GM18502 (cell line): Measurements from ENCODE around the gene CDC16.
"Not testable (repeated sequence)": the region's sequence is repeated elsewhere in the genome, so short reads cannot be mapped to it uniquely, and the experiment has no call there.

Source experiments
- ATAC-seq: cut with Tn5 transposase; IDR thresholded peaks from one replicate; pipeline ENCODE4 v1.9.1; 2021; ENCODE audit warnings: mild to moderate bottlenecking; ENCODE audit not compliant: unreplicated experiment, poor library complexity

Gene CDC16

DNA sequence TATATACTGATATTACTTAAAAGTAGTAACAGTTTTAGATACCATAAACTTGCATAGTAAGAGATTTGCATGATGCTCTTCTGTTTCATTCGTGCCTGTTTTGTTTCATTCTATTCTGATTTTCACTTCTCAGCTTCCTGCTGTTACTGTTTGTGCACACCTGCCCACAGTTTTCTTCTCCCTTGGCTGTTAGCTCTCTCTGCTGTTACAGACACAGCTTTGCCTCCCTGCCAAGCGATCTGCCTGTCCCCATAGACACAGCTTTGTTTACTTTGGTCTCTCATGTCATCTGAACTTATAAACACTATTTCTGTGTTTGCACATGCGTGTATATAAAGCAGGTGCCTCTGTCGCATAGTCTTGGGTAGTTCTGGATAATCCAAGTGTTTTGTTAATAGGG, 25.3 kb downstream of the CDC16 start:
- ATAC-seq = no peak

DNA sequence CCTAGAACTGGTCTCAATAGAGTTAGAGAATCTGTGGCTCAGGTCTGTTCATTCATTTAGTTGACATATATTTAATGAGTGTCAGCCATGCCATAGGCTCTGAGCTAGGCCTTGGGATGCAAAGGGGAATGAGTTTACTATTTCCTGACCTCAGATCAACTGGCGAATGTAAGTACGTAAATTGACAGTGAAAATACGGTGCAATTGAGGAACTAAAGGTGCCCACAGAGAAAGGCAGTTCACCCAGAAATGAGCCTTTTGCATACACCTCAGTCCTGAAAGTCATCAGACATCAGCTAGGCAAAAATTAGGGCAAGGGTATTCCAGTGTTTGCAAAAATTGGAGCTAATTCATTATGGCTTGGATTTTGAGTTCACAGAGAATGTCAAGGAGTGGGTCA, 26.1 kb downstream of the CDC16 start:
- ATAC-seq = no peak

DNA sequence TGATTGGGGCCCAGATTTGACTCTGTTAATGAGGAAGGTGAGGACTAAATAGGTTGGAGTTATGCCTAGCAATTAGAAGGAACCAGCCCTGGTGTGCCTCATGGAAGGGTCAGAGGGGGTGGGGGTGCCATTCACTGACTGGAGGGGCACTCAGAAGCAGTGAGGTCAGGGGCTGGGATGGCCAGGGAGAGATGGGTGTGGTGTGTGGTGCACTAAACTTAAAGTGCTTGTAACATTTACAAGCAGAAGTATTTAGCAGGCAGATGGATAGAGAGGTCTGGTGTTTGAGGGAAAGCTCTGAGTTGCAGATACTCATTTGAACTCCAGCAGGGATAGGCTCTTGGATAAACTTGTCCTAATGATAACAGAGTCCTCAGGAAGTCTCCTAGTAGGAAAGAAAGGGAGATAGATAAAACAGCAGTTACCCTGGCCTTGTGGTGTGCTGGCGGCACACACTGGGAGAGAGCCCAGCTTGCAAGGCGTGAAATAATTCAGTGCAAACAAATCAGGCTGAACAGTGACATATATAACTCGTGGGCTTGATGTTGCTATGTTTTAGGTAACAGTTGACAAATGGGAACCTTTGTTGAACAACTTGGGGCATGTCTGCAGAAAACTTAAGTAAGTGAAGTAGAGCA, 26.8 kb downstream of the CDC16 start:
- ATAC-seq = no peak

DNA sequence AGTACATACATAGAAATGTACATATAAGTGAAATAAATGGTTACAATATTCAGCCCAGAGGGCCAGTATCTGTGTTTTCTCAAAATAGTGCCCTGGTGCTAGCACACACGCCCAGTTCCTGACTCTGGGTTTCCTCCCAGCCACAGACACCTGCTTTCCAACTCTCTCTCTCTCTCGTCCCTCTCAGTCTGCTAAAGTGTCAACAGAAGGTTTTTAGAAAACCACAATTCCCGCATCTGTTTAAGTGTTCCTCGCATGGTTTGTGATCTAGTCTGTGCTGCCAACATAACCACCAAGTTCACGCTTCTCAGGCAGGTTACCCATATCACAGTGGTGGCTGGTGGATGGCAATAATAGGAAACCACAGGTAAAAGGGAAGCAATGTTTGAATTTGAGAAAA, 28.9 kb downstream of the CDC16 start:
- no peak for ATAC-seq

DNA sequence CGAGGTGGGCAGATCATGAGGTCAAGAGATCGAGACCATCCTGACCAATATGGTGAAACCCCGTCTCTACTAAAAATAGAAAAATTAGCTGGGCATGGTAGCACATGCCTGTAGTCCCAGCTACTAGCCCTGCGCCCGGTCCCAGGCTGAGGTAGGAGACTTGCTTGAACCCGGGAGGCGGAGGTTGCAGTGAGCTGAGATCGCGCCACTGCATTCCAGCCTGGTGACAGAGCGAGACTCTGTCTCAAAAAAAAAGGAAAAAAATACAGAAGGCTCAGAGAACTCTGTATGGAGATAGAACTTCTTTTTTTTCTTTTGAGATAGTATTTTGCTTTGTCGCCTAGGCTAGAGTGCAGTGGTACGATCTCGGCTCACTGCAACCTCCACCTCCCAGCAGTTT, 29.6 kb downstream of the CDC16 start:
- ATAC-seq = not testable (repeated sequence)

DNA sequence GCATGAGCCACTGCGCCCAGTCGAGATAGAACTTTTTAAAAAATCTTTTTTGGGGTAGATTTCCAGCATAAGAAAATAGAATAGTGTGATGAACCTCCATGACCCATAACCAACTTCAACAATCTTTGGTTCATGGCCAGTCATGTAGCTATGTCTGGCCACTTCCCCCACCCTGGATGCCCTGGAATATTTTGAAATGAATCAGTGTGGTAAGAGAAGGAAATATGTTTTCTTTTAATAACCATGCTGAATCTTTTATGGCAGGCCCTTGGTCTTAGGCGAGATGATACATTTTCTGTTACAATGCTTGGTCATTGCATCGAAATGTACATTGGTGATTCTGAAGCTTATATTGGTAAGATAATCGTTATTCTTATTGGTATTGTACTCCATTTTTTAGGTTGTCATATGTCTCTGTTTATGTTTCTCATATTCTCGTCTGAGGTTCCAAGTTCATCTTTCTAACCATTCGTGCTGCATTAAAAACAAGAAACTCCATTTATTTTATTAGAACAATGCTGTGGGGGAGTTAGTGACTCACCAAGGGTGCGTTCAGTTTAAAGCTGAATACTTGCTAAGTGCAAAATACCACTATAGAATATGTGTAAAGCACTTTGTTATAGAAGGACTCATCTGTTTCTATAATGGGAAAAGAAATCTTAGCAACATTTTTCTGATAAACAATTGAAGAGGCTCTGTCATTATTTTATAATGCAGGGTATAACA, 30.4 kb downstream of the CDC16 start:
- ATAC-seq = no peak

DNA sequence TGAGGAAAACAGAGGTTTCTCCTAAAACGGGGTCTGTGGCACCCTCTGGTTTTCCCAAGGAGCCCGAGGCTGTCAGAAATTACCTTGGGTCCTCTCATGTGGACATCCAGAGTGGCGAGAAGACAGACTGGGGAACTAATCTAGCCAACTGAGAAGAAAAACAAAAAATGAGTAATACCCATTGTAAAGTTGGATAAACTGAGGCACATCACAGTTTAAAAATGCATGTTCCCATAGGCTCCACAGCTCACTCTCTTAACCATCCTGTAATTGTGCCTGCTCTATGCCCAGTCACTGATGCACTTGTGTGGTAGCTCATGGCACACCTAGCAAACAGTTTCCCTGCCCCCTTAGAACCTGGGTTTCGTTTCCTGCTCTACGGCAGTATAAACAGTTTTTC, 31.5 kb downstream of the CDC16 start:
- no peak for ATAC-seq

DNA sequence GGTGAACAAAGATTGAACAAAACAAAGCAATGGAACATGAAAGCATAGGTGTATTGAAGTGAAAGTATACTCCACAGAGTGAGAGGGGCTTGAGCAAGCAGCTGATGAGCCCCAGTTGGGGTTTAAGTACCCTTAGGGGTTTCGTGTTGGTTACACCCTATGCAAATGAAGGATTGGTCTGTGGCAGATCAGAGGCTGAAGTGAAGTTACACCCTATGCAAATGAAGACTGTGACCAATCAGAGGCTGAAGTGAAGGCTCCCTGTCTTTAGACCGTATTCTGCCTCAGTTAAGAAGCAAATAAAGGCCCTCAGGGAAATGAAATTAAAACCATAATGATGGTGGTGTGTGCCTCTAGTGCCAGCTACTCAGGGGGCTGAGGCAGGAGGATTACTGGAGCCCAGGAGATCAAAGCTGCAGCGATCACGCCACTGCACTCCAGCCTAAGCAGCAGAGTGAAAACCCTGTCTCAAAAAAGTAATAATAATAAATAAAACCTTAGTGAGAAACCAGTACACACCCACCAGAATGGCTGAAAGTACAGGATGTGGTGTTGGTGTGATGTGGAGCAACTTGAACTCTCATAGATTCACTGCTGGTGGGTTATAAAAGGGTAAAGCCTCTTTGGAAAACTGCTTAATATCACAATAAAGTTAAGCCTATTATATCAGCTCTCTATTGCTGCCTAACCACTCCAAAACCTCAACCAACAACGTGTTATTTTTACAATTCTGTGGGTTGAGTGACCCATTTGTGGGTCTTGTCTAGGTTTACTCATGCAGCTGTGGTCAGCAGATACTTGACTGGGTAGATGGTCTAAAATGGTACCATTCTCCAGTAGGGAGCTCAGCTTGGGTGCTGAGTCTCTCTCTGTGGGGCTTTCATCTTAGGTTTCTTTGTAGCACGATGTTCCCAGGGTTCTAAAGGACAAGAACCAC, 33.9 kb downstream of the CDC16 start:
- ATAC-seq = no peak

DNA sequence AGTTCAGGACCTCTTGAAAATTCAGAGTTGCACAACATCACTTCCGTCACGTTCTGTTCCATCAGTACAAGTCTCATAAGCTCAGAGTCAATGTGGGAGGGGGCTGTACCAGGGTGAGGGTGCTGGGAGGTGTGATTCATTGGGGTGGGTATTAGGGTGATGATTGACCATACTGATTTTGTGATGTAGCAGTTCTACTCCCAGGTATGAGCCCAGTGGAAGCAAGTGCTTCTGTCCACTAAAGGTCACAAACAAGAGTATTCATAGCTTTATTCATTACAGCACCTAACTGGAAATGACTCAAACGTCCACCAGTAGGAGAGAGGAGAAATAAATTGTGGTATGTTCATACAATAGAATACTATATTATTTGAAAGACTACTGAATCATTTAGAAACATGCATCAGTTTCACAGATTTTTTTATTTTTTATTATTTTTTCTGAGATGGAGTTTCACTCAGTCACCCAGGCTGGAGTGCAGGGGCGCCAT, 34.6 kb downstream of the CDC16 start:
- ATAC-seq = no peak

DNA sequence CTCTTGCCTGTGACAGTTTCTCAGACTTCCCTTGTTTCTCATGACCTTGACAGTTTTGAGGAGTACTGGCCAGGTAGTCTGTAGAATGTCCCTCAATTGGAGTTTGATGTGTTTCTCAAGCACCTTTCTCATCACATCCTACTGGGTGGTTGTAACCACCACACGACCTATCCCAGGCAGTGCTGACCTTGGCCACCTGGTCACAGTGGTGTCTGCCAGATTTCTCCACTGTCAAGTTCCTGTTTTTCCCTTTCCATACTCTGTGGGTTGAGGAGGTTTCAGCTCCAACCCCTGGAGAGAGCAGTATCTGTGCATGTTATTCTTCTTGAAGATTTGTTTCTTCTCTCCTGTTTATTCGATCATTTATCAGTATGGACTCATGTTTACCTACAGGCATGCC, 38.3 kb downstream of the CDC16 start:
- ATAC-seq = no peak

DNA sequence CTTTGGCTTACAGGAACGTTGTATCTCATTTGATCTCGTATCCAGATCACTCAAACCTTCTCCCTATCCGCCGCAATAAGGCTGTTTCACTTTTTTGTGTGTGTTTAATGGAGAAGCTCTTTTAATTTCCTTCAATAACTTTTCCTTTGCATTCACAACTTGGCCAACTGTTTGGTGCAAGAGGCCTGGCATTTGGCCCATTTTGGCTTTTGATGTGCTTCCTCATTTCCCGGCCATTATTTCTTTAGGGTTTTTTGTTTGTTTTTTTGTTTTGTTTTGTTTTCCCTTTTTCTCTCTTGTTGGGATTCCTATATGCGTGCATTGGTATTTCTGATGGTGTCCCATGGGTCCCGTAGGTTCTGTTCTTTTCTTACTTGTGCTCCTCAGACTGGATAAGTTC, 40.6 kb downstream of the CDC16 start:
- ATAC-seq = no peak

DNA sequence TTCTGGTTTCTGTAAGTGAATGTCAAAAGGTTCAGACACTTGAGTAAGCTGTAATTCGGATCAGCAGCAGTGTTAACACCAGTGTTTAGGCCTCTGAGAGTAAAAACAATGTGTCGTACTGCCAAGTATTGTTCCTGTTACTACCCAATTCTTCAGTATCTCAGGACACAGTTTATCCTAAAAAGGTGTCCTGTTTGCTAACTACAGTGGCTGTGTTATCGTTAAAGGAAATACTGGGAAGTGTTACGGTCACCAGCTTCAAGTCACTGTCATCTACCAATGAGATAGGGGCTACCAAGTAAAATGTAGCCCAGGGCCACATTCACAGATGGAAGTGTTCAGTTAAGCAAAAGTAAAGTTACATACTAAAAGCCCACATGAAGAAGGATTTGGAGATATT, 44.4 kb downstream of the CDC16 start:
- ATAC-seq = no peak

DNA sequence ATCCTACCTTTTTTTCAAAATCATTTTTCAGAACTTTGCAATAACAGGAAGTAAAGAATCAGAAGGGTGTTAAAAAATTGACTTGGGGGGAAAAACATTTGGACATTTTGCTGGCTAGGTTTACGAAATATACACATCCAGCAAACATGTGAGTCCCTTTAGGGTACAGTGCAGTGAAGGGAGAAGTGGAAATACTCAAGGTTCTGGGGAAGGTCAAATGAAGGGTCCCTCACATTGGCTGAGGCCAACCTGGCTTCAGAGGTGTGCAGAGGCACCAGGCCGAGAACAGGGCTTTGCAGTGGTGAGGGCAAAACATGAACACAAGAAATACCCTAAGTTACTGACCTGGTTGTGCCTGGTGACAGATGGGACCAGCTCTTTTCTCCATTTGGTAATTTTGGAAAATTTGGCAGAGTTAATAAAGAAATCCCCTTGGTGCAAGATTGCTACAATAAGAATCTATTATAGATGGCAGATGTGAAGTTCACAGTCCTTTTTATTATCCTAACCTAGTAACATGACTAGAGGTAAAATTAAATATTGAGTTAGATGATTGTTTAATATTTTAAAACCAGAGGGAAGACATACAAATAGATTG, 45.2 kb downstream of the CDC16 start:
- no peak for ATAC-seq

DNA sequence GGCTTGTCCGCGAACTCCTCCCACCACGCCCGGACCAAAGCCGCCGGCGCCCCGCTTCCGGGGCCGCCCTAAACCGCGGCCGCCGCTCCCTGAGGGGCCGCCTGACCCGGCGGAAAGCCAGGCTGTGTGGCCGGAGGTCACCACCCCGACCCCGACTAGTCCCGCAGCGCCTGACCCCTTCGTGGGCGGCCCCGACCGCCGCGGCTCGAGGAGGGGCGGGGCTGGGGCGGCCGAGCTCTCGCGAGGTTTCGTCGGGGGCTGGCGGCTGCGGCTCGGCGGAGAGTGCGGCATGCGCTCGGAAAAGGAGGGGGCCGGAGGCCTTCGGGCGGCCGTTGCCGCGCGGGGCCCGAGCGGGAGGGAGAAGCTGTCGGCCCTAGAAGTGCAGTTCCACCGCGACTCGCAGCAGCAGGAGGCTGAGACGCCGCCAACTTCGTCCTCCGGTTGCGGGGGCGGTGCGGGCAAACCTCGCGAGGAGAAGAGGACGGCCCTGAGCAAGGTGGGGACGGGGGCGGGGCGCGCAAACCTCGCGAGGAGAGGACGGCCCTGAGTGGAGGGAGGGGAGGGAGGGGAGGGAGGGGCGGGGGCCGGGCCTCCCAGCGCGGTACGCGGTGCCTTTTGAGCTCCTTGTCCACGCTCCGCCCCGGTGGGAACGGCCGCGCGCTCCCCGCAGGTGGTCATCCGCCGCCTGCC, 46.8 kb downstream of the CDC16 start, which contains the start of gene UPF3A:
UPF3A (plus strand) TSS at position 251 of the 690 bp plus-strand sequence; CDS start at position 290, 39 bp downstream.
- ATAC-seq = peak; percentile 72

DNA sequence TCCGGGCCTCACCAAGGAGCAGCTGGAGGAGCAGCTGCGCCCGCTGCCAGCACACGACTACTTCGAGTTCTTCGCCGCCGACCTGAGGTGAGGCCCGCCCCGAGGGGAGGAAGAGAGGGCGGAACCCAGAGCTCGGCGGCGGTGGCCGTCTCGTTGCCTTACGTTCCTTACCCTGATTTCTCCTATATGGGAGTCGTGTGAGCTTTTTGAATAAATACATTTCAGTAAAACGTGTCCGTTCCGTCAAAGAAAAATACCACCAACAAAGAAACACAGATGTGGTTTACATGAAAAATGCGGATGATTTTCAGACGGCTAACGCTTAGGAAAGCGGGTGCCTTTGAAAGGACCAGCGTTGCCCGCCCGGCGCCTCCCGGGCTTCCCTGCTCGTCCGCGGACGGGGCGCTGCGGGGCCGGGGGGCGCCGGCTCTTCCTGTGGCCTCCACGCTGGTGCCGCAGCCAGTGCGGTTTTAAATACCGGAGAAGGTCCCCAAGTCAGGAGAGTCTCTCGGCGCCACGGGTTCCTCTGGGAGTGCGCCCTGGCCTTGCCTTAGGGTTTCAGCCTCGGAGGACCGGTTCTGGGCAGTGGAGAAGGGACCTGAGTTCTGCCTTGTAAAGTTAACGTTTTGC, 47.5 kb downstream of the CDC16 start:
- peak; percentile 55 for ATAC-seq

DNA sequence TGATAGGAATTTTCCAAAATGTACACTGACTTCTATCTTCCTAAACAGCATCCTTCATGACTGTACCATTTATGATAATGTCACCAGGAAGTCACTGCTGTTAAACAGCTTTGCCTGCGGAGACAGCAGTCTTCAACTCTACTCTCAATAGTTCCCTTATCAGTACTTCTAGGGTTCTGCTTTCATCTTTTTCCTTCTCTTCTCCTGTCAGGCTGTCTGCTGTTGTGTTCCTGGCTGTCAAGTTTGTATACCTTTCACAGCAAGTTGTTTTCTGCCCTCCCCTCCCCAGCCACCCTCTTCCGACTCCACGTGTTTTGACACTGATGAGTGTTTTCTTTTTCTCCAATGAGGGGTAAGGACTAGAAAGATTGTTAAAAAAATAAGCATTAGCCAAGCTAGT, 48.9 kb downstream of the CDC16 start:
- ATAC-seq = no peak

DNA sequence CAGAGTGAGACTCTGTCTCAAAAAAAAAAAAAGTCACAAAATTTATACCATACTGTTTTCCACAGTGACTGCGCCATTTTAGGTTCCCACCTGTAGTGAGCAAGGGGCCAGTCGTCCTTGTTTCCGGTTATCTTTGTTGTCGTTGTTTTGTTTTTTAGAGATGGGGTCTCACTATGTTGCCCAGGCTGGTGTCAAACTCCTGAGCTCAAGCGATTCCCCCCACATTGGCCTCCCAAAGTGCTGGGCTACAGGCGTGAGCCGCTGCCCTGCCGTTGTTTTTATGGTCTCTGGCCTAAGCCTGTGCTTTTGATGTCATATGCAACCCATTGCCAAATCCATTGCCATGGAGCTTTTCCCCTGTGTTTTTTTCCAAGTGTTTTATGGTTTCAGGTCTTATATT, 50.0 kb downstream of the CDC16 start:
- no peak for ATAC-seq

DNA sequence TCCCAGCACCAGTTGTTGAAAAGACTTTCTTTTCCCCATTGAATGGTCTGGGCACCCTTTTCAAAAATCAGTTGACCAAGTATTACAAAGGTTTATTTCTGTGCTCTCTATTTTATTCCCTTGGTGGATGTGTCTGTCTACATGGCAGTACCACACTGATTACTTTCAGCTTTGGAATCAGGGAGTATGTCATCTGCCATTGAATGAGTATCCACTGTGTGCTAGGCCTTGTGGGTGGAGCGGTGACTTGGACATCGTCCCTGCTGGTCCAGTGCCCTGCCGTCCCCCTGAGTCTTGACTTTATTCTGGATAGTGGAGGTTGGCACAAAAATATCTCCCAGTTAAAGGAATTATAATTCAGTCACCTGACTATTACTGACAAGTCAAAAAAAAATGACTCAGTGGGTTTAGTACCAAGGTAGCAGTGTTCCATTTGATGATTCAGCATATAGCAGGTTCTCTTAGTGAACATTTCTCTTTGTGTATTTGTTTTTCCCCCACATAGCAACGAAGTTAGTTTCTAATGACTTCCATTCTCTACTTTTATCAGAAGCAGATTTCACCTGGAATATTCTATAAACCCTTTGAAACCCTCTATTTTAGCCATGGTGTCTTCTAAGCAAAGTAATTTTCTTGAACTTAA, 50.6 kb downstream of the CDC16 start:
- ATAC-seq = no peak

DNA sequence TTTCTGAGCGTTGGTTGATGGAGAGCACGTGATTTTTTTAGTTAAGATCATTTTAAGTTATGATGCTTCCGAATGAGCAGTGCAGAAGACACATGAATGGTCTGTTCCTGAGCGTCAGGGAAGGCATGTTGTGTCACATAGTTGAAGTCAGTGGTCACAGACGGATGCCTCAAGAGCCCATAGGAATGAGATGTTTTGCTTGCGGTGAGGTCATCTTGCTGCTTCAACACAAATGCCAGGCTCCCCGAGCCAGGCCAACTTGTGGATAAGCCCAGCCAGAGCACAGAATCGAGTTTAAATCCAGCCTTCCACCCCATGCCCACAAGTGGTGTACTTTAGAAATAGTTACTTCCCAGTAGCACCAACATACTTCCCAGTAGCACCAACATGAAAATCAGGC, 52.1 kb downstream of the CDC16 start:
- ATAC-seq = no peak
